ENCODE measurements around the gene PDZD8. TPM values are rescaled to one million over a fixed set of nuclear protein-coding genes. Genes with fewer than 3 reads are reported as not detected.

Gene PDZD8
- total and polyA plus RNA-seq, 2 donors from 2014 or later: 7.4 to 41.9 TPM

DNA sequence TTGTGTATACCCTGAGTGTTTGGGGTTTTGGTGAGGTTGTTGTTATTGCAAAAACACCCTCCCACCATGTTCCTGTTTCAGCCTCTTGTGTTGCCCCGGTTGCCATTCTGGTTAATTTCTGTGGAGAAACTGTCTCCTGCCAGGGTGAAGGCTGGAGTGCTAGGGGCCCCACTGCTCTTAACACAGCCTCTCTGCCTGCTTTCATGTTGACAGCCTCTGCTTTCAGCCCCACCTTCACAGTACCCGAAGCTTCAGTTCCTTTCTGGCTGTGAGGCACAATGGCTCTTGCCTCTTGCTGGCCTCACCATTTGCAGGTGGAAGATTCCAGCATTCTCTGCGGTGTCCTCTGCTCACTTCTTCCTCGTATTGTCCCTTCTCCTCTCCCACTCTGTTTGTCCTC is 115.2 kb downstream of the PDZD8 start:
- Histone ChIP-seq H3K9ac (ENCODE audit: low read length in 3 of 3) (no peak overlapping the region), H3K4me3 (ENCODE audit: low read length in 3 of 3) (no peak overlapping the region), H3K9me3 (ENCODE audit: control insufficient read depth in 2 of 3, insufficient read depth in 1 of 3, low read length in 3 of 3) (no peaks in the 10 kb centered on the region), H3K36me3 (ENCODE audit: control insufficient read depth in 2 of 3, insufficient read depth in 3 of 3, low read length in 3 of 3) (no peaks in the 10 kb centered on the region), H3K4me1 (ENCODE audit: control insufficient read depth in 2 of 3, insufficient read depth in 2 of 3, low read depth in 1 of 3, low read length in 3 of 3) (peaks cover 0 to 2% (median 0%) of the 10 kb centered on the region in 3 donors), H3K27me3 (ENCODE audit: control insufficient read depth, insufficient read depth, low read length) (no peaks in the 10 kb centered on the region), H3K27ac (ENCODE audit: low read depth in 2 of 2, low read length in 2 of 2) (no peak overlapping the region)
- TF ChIP-seq, protein P1, sequence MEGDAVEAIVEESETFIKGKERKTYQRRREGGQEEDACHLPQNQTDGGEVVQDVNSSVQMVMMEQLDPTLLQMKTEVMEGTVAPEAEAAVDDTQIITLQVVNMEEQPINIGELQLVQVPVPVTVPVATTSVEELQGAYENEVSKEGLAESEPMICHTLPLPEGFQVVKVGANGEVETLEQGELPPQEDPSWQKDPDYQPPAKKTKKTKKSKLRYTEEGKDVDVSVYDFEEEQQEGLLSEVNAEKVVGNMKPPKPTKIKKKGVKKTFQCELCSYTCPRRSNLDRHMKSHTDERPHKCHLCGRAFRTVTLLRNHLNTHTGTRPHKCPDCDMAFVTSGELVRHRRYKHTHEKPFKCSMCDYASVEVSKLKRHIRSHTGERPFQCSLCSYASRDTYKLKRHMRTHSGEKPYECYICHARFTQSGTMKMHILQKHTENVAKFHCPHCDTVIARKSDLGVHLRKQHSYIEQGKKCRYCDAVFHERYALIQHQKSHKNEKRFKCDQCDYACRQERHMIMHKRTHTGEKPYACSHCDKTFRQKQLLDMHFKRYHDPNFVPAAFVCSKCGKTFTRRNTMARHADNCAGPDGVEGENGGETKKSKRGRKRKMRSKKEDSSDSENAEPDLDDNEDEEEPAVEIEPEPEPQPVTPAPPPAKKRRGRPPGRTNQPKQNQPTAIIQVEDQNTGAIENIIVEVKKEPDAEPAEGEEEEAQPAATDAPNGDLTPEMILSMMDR (IDR thresholded peaks at IDR 0.05; ENCODE audit: borderline replicate concordance, extremely low read depth, insufficient read depth): no peak
- FAIRE-seq (no peak), DNase-seq (no peak)
- intact Hi-C loops (cut with DNase I): no loop called here

DNA sequence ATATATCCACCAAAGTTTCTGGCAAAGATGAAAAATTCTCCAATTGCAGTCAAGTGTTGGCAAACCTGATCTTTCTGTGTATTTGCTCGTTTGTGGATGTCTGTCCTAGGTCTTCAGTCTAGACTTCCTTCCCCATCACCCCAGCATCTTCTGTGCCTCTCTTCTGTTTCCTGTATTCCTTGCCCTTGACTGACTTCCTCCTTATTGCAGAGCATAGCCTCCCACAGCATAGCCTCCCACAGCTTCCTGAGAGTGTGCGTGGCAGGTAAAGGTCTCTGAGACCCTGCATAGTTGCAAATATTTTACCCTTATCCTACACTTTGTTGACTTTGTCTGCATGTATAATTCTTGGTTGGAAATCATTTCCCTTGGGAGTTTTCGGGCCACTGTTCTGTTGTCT is 116.0 kb downstream of the PDZD8 start:
- intact Hi-C loops (cut with DNase I): no loop called here

DNA sequence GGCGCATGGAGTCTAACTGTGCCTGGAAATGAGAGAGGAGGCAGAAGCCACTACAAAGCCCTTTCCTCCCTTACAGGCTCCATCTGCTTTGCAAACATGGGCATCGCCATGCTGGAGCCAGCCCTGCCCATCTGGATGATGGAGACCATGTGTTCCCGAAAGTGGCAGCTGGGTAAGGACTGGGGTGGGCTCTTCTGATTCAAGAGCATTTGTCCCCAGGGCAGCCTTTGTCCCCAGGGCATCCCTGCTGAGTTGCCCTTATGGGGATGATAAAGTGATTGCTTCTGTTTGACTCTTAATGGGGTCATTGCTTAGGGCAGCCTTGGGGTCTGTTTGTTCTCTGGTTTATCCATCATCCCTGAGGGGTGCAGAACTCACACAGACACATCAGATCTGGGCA is 117.5 kb downstream of the PDZD8 start:
- FAIRE-seq (no peak), DNase-seq (peak in 1 of 5 donors; percentile 47)
- Histone ChIP-seq H3K27me3 (ENCODE audit: control insufficient read depth, insufficient read depth, low read length) (no peaks in the 10 kb centered on the region), H3K4me1 (ENCODE audit: control insufficient read depth in 2 of 3, insufficient read depth in 2 of 3, low read depth in 1 of 3, low read length in 3 of 3) (peaks cover 0 to 2% (median 0%) of the 10 kb centered on the region in 3 donors), H3K9ac (ENCODE audit: low read length in 3 of 3) (no peak overlapping the region), H3K27ac (ENCODE audit: low read depth in 2 of 2, low read length in 2 of 2) (no peak overlapping the region), H3K36me3 (ENCODE audit: control insufficient read depth in 2 of 3, insufficient read depth in 3 of 3, low read length in 3 of 3) (no peaks in the 10 kb centered on the region), H3K9me3 (ENCODE audit: control insufficient read depth in 2 of 3, insufficient read depth in 1 of 3, low read length in 3 of 3) (no peaks in the 10 kb centered on the region), H3K4me3 (ENCODE audit: low read length in 3 of 3) (no peak overlapping the region)
- TF ChIP-seq, protein P1 (IDR thresholded peaks at IDR 0.05; ENCODE audit: borderline replicate concordance, extremely low read depth, insufficient read depth): no peak
- intact Hi-C loops (cut with DNase I): no loop called here

More for the DNA sequence above, 116.0 kb downstream of the PDZD8 start:
- FAIRE-seq (no peak), DNase-seq (no peak)
- Histone ChIP-seq H3K9ac (ENCODE audit: low read length in 3 of 3) (no peak overlapping the region), H3K4me3 (ENCODE audit: low read length in 3 of 3) (no peak overlapping the region), H3K4me1 (ENCODE audit: control insufficient read depth in 2 of 3, insufficient read depth in 2 of 3, low read depth in 1 of 3, low read length in 3 of 3) (peaks cover 0 to 2% (median 0%) of the 10 kb centered on the region in 3 donors), H3K9me3 (ENCODE audit: control insufficient read depth in 2 of 3, insufficient read depth in 1 of 3, low read length in 3 of 3) (no peaks in the 10 kb centered on the region), H3K27ac (ENCODE audit: low read depth in 2 of 2, low read length in 2 of 2) (no peak overlapping the region), H3K27me3 (ENCODE audit: control insufficient read depth, insufficient read depth, low read length) (no peaks in the 10 kb centered on the region), H3K36me3 (ENCODE audit: control insufficient read depth in 2 of 3, insufficient read depth in 3 of 3, low read length in 3 of 3) (no peaks in the 10 kb centered on the region)
- TF ChIP-seq, protein P1 (IDR thresholded peaks at IDR 0.05; ENCODE audit: borderline replicate concordance, extremely low read depth, insufficient read depth): no peak

DNA sequence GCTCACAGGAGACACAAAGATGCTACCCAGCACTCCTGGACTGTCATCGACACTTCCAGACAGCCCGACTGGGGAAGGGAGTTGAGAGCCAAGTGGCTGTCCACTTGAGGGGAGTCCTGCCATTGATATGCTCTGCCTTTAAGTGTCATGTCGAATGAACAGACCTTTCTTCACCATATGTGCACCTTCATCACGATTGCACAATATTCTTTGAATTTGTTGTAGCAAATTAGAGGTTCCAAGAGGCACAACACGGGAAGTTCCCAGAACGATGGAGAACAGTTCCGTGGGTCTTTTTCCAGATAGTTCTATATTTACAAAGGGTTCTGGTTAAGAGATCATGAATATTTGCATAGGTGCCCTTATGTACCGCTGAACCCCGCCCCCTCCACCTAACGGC is 118.3 kb downstream of the PDZD8 start:
- no peaks in the 10 kb centered on the region for H3K9me3 ChIP-seq (ENCODE audit: control insufficient read depth in 2 of 3, insufficient read depth in 1 of 3, low read length in 3 of 3)
- no peak overlapping the region for H3K4me3 ChIP-seq (ENCODE audit: low read length in 3 of 3)
- intact Hi-C loops (cut with DNase I): no loop called here
- no peaks in the 10 kb centered on the region for H3K36me3 ChIP-seq (ENCODE audit: control insufficient read depth in 2 of 3, insufficient read depth in 3 of 3, low read length in 3 of 3)
- H3K4me1 ChIP-seq (ENCODE audit: control insufficient read depth in 2 of 3, insufficient read depth in 2 of 3, low read depth in 1 of 3, low read length in 3 of 3): peaks cover 0 to 2% (median 0%) of the 10 kb centered on the region in 3 donors
- H3K27ac ChIP-seq (ENCODE audit: low read depth in 2 of 2, low read length in 2 of 2): no peak overlapping the region
- H3K9ac ChIP-seq (ENCODE audit: low read length in 3 of 3): no peak overlapping the region
- DNase-seq (no peak), FAIRE-seq (no peak)
- TF ChIP-seq, protein P1 (IDR thresholded peaks at IDR 0.05; ENCODE audit: borderline replicate concordance, extremely low read depth, insufficient read depth): no peak
- no peaks in the 10 kb centered on the region for H3K27me3 ChIP-seq (ENCODE audit: control insufficient read depth, insufficient read depth, low read length)

Measured in kidney (tissue), 14 donors.